T-helper 1 cell treated with Interleukin-12 subunit alpha and Interleukin-12 subunit beta and Interleukin-4 antibody, amounts not matched to agents 30 ng/mL and 1 ng/mL, for 36 hours (primary cell): ENCODE results near the gene TBC1D16. TPM values are rescaled to one million over a fixed set of nuclear protein-coding genes. Genes with fewer than 3 reads are reported as not detected.

ENCODE experiments used
- intact Hi-C: fragments of 100-400 bp; cut with micrococcal nuclease; formaldehyde crosslinking; loops from one replicate; pipeline ENCODE4 v1.15.1; 2024
- total RNA-seq: library from RNA; stranded (reverse); gene quantifications from 2 replicates; pipeline ENCODE4 v1.2.3, GENCODE V29; 2022

TBC1D16 gene
- total RNA-seq, 1 donor from 2014 or later: 0.88 TPM

GRCh38 chr17:79954281-79955166, 81.1 kb downstream of the TBC1D16 start:
- intact Hi-C loops: no loop called here

GRCh38 chr17:79953335-79953734, 82.3 kb downstream of the TBC1D16 start:
- intact Hi-C loops: no loop called here

- intact Hi-C loops: no loop called here
Measured at GRCh38 chr17:79952901-79953300, 82.8 kb downstream of the TBC1D16 start.

- intact Hi-C loops: no loop called here
Measured at GRCh38 chr17:79952265-79952877, 83.3 kb downstream of the TBC1D16 start.

- intact Hi-C loops: no loop called here
Measured at GRCh38 chr17:79951361-79952264, 84.1 kb downstream of the TBC1D16 start.

- intact Hi-C loops: no loop called here
Measured at GRCh38 chr17:79950751-79951150, 84.9 kb downstream of the TBC1D16 start.

- intact Hi-C loops: no loop called here
Measured at GRCh38 chr17:79950306-79950705, 85.4 kb downstream of the TBC1D16 start.

GRCh38 chr17:79949656-79950209, 85.9 kb downstream of the TBC1D16 start:
- intact Hi-C loops: no loop called here

- intact Hi-C loops: no loop called here
Measured at GRCh38 chr17:79948945-79949655, 86.6 kb downstream of the TBC1D16 start.

GRCh38 chr17:79948406-79948944, 87.2 kb downstream of the TBC1D16 start:
- intact Hi-C loops: no loop called here

GRCh38 chr17:79947351-79948031, 88.2 kb downstream of the TBC1D16 start:
- intact Hi-C loops: no loop called here

GRCh38 chr17:79946352-79947231, 89.1 kb downstream of the TBC1D16 start:
- intact Hi-C loops: no loop called here

GRCh38 chr17:79945591-79946255, 89.9 kb downstream of the TBC1D16 start:
- intact Hi-C loops: no loop called here

- intact Hi-C loops: no loop called here
Measured at GRCh38 chr17:79944821-79945391, 90.8 kb downstream of the TBC1D16 start.

GRCh38 chr17:79944251-79944812, 91.3 kb downstream of the TBC1D16 start:
- intact Hi-C loops: no loop called here

- intact Hi-C loops: no loop called here
Measured at GRCh38 chr17:79943347-79944241, 92.1 kb downstream of the TBC1D16 start.
